Karpas-422 (cell line): ENCODE measurements around the gene ABCA2. TPM values are rescaled to one million over a fixed set of nuclear protein-coding genes. Genes with fewer than 3 reads are reported as not detected.

Experiments used
- DNase-seq: peaks from one replicate; pipeline ENCODE4 v3.0.0-alpha.2; 2015
- H2AFZ ChIP-seq: fragments of 200-600 bp; sonication (generic); 2 replicates; pipeline ENCODE4 v1.6.1; 2014; ENCODE audit warnings: antibody characterized with exemption, low read length, mixed read lengths
- H3K27ac ChIP-seq: fragments of 200-600 bp; sonication (generic); 2 replicates; pipeline ENCODE4 v1.5.1; 2014; ENCODE audit warnings: mild to moderate bottlenecking, low read length, moderate library complexity
- H3K27me3 ChIP-seq: fragments of 200-600 bp; sonication (generic); 2 replicates; pipeline ENCODE4 v1.6.1; 2014; ENCODE audit warnings: low read length, mixed read lengths
- H3K36me3 ChIP-seq: fragments of 200-600 bp; sonication (generic); 2 replicates; pipeline ENCODE4 v1.6.1; 2014; ENCODE audit warnings: low read length, mixed read lengths; ENCODE audit not compliant: insufficient read depth
- H3K4me1 ChIP-seq: fragments of 200-600 bp; sonication (generic); 2 replicates; pipeline ENCODE4 v1.6.1; 2014; ENCODE audit warnings: mild to moderate bottlenecking, low read length, mixed read lengths
- H3K4me2 ChIP-seq: fragments of 200-600 bp; sonication (generic); 2 replicates; pipeline ENCODE4 v1.6.1; 2014; ENCODE audit warnings: low read length, low read depth, mild to moderate bottlenecking; ENCODE audit not compliant: poor library complexity, severe bottlenecking
- H3K4me3 ChIP-seq: fragments of 200-600 bp; sonication (generic); 2 replicates; pipeline ENCODE4 v1.5.1; 2014; ENCODE audit warnings: mild to moderate bottlenecking, antibody characterized with exemption, low read length, mixed read lengths
- H3K79me2 ChIP-seq: fragments of 200-600 bp; sonication (generic); 2 replicates; pipeline ENCODE4 v1.6.1; 2014; ENCODE audit warnings: mild to moderate bottlenecking, low read length, mixed read lengths
- H3K9ac ChIP-seq: fragments of 200-600 bp; sonication (generic); 2 replicates; pipeline ENCODE4 v1.6.0; 2014; ENCODE audit warnings: low read length
- H3K9me2 ChIP-seq: fragments of 200-600 bp; sonication (generic), shearing (Covaris generic); replicated peaks from 2 replicates; pipeline ENCODE4 v1.6.0; 2014; ENCODE audit warnings: mild to moderate bottlenecking, low read length, moderate library complexity; ENCODE audit not compliant: insufficient read depth
- H3K9me3 ChIP-seq: fragments of 300-700, 200-600 bp; sonication (generic); 2 replicates; pipeline ENCODE4 v1.6.1; 2014; ENCODE audit warnings: low read length, mixed read lengths
- H4K20me1 ChIP-seq: fragments of 200-600 bp; sonication (generic); 2 replicates; pipeline ENCODE4 v1.6.1; 2014; ENCODE audit warnings: mild to moderate bottlenecking, antibody characterized with exemption, low read length, low read depth; ENCODE audit not compliant: insufficient read depth
- total RNA-seq: library from RNA; depleted of rRNA; stranded (reverse); fragments of >200 nt; shearing (Covaris generic); gene quantifications from 2 replicates; pipeline ENCODE4 v1.2.3, GENCODE V29; 2014; ENCODE audit warnings: low replicate concordance

Gene ABCA2
- total RNA-seq, 1 experiment from 2014 or later, result 2.4 TPM

- H3K4me1 ChIP-seq, result peaks cover 40% of the 10 kb centered on the region
- DNase-seq, result peak; percentile 66
- H3K27me3 ChIP-seq, result no peaks in the 10 kb centered on the region
- peak overlapping the region; percentile 100 for H3K4me3 ChIP-seq
- H3K36me3 ChIP-seq, result 0 out of 2 replicates have a peak, but pooled peaks cover 3% of the 10 kb centered on the region
- no peaks in the 10 kb centered on the region for H3K9me2 ChIP-seq
- peak overlapping the region; percentile 100 for H3K4me2 ChIP-seq
- peak overlapping the region; percentile 48 for H3K27ac ChIP-seq
- peak overlapping the region; percentile 71; the same call in 1 of the 2 replicates for H2AFZ ChIP-seq
- peaks cover 17% of the 10 kb centered on the region for H4K20me1 ChIP-seq
- peak overlapping the region; percentile 95 for H3K9ac ChIP-seq
- H3K79me2 ChIP-seq, result peaks cover 15% of the 10 kb centered on the region
- no peaks in the 10 kb centered on the region for H3K9me3 ChIP-seq
Observed at GRCh38 chr9:137070906-137071275, 42.9 kb upstream of the ABCA2 start.

DNA sequence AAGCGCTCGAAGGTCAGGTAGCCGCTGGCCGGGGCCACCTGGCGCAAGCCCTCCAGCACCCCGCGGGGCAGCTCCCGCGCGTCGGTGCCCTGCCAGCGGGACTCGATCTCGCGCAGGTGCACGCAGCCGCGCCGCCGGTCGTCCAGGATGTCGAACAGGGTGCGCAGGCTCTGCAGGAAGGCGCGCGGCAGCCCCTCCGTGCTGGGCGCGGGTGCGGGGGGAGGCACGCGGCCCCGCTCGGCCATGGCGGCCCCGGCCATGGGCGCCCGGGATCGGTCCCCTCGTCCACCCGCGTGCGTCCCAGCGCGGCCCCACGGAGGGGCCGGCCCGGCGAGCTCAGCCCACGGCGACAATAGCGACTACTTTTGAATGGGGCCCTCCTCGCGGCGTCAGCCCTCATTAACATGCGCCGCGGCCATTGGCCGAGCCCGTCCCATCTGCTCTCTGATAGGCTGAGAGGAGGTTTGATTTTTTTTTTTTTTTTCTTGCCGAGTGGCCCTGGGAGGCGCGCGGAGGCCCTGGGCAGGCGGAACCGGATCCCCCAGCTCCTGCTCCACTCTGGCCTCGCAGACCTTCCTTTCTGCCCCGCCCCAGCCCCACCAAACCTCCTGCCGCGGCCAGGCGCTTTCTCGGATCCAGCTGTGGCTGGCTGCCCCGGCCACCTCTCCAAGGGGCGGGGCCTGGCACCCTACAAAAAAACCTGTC lies 42.3 kb upstream of the ABCA2 start, which contains the start of gene SAPCD2:
TSS of gene SAPCD2 (minus strand) at position 357 of the 705 bp plus-strand sequence. CDS start at position 260, 97 bp downstream.
- peaks cover 38% of the 10 kb centered on the region for H3K4me1 ChIP-seq
- DNase-seq, result peak; percentile 98
- H2AFZ ChIP-seq, result peak within 1 kb of the TSS; percentile 71; the same call in 1 of the 2 replicates
- no peaks in the 10 kb centered on the region for H3K9me3 ChIP-seq
- 0 out of 2 replicates have a peak, but pooled peaks cover 3% of the 10 kb centered on the region for H3K36me3 ChIP-seq
- H3K9me2 ChIP-seq, result no peaks in the 10 kb centered on the region
- peak within 1 kb of the TSS; percentile 95 for H3K9ac ChIP-seq
- H3K79me2 ChIP-seq, result peaks cover 15% of the 10 kb centered on the region
- peak within 1 kb of the TSS; percentile 100 for H3K4me2 ChIP-seq
- H3K4me3 ChIP-seq, result peak within 1 kb of the TSS; percentile 100
- no peaks in the 10 kb centered on the region for H3K27me3 ChIP-seq
- H4K20me1 ChIP-seq, result peaks cover 17% of the 10 kb centered on the region
- peak within 1 kb of the TSS; percentile 64 for H3K27ac ChIP-seq

GRCh38 chr9:137069508-137070091 lies 41.6 kb upstream of the ABCA2 start:
- peak overlapping the region; percentile 100 for H3K4me3 ChIP-seq

GRCh38 chr9:137068539-137069507 lies 40.8 kb upstream of the ABCA2 start:
- peak overlapping the region; percentile 100 for H3K4me2 ChIP-seq
- no peak overlapping the region for H2AFZ ChIP-seq
- H3K79me2 ChIP-seq, result peaks cover 15% of the 10 kb centered on the region
- no peak for DNase-seq
- peaks cover 28% of the 10 kb centered on the region for H3K4me1 ChIP-seq
- H3K9me2 ChIP-seq, result no peaks in the 10 kb centered on the region
- no peaks in the 10 kb centered on the region for H3K27me3 ChIP-seq
- H3K4me3 ChIP-seq, result peak overlapping the region; percentile 100
- H3K36me3 ChIP-seq, result peaks cover 5% of the 10 kb centered on the region; the same call in 1 of the 2 replicates
- peak overlapping the region; percentile 64 for H3K27ac ChIP-seq
- H3K9ac ChIP-seq, result peak overlapping the region; percentile 95
- peaks cover 26% of the 10 kb centered on the region for H4K20me1 ChIP-seq
- no peaks in the 10 kb centered on the region for H3K9me3 ChIP-seq

More at GRCh38 chr9:137069508-137070091, 41.6 kb upstream of the ABCA2 start:
- Histone ChIP-seq H3K4me2 (peak overlapping the region; percentile 100), H3K27ac (peak overlapping the region; percentile 64), H2AFZ (no peak overlapping the region), H4K20me1 (peaks cover 18% of the 10 kb centered on the region), H3K79me2 (peaks cover 15% of the 10 kb centered on the region), H3K27me3 (no peaks in the 10 kb centered on the region), H3K9ac (peak overlapping the region; percentile 95), H3K9me2 (no peaks in the 10 kb centered on the region), H3K4me1 (peaks cover 31% of the 10 kb centered on the region), H3K9me3 (no peaks in the 10 kb centered on the region), H3K36me3 (0 out of 2 replicates have a peak, but pooled peaks cover 3% of the 10 kb centered on the region)
- DNase-seq, result peak; percentile 60

DNA sequence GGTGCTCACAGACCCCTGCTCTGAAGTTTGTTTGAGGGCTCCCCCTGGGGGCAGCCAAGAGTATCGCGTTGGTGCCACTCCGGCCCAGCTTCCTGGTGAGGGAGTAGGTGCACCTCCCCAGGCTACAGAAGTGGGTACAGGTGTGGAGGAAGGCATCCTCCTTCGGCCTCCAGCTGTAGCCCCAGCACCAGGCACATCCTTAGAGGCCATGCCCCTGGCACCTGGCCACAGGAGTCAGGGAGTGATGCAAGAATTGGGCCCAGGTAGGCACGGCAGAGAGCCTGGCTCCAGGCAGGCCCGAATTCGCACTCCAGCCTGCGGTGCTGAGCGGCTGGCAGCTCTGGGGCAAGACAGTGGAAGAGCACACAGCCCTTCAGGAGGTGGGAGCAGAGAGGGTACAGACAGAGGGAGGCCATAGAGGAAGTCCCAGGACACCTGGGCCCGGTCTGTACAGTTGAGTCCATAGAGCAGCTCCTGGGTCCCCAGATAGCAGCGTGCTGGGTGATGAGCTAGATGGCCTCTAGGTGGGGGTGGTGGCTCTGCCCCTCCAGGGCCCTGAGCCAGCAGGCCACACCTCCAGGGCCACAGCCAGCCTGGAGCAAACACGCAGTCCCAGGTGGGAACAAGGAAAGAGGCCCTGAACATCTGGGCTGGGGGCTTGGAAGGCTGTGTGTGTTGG lies 40.0 kb upstream of the ABCA2 start:
- Histone ChIP-seq H4K20me1 (peaks cover 30% of the 10 kb centered on the region), H3K9me2 (no peaks in the 10 kb centered on the region), H3K4me1 (peaks cover 28% of the 10 kb centered on the region), H3K79me2 (peaks cover 15% of the 10 kb centered on the region), H3K27me3 (no peaks in the 10 kb centered on the region), H3K9ac (peak overlapping the region; percentile 95), H3K4me3 (peak overlapping the region; percentile 100), H3K27ac (peak overlapping the region; percentile 64), H3K4me2 (peak overlapping the region; percentile 100), H2AFZ (no peak overlapping the region), H3K36me3 (peaks cover 7% of the 10 kb centered on the region; the same call in 1 of the 2 replicates), H3K9me3 (no peaks in the 10 kb centered on the region)
- DNase-seq, result peak; percentile 96

- Histone ChIP-seq H3K9me3 (no peaks in the 10 kb centered on the region), H2AFZ (no peak overlapping the region), H3K9me2 (no peaks in the 10 kb centered on the region), H3K4me3 (no peak overlapping the region), H3K4me1 (peaks cover 26% of the 10 kb centered on the region), H3K79me2 (peaks cover 15% of the 10 kb centered on the region), H4K20me1 (peaks cover 30% of the 10 kb centered on the region), H3K4me2 (no peak overlapping the region), H3K27me3 (no peaks in the 10 kb centered on the region), H3K27ac (no peak overlapping the region), H3K9ac (no peak overlapping the region), H3K36me3 (peaks cover 7% of the 10 kb centered on the region; the same call in 1 of the 2 replicates)
- no peak for DNase-seq
Observed at GRCh38 chr9:137066096-137066861, 38.2 kb upstream of the ABCA2 start.
